ENCODE data around the gene ZNF385B. TPM values are rescaled to one million over a fixed set of nuclear protein-coding genes. Genes with fewer than 3 reads are reported as not detected.
"Not testable (repeated sequence)": the region's sequence is repeated elsewhere in the genome, so short reads cannot be mapped to it uniquely, and the experiment has no call there.

ZNF385B gene
- total RNA-seq, 2 donors from 2014 or later: under 0.01 TPM; not detected in 1

DNA sequence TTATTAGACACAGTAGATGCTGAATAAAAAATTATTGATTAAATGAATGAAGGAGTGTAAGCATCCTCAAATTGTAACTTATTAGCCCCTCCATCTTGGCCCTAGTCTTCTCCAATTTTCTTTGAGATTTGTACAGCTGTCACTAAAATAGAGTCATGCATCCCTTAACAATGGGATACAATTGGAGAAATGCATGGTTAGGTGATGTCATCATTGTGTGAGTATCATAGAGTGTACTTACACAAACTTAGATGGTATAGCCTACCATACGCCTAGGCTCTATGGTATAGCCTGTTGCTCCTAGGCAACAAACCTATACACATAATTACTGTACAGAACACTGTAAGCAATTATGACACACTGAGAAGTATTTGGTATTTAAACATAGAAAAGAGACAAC lies 38.3 kb upstream of the ZNF385B start:
- 90 to 92% methylated on average over 1 of the region's 1 CpG for WGBS, 2 donors
- Histone ChIP-seq H3K4me3 (no peak overlapping the region), H3K4me1 (no peaks in the 10 kb centered on the region), H3K36me3 (replicated peaks in 1 of 2; ENCODE audit: insufficient read depth in 1 of 2, low read depth in 2 of 2) (no peaks in the 10 kb centered on the region), H3K9me3 (peaks cover 0 to 12% (median 0%) of the 10 kb centered on the region in 3 donors), H3K27ac (no peak overlapping the region), H3K27me3 (no peaks in the 10 kb centered on the region)
- no peak for TF ChIP-seq POLR2A (IDR thresholded peaks at IDR 0.05)
- TF ChIP-seq, protein P1, sequence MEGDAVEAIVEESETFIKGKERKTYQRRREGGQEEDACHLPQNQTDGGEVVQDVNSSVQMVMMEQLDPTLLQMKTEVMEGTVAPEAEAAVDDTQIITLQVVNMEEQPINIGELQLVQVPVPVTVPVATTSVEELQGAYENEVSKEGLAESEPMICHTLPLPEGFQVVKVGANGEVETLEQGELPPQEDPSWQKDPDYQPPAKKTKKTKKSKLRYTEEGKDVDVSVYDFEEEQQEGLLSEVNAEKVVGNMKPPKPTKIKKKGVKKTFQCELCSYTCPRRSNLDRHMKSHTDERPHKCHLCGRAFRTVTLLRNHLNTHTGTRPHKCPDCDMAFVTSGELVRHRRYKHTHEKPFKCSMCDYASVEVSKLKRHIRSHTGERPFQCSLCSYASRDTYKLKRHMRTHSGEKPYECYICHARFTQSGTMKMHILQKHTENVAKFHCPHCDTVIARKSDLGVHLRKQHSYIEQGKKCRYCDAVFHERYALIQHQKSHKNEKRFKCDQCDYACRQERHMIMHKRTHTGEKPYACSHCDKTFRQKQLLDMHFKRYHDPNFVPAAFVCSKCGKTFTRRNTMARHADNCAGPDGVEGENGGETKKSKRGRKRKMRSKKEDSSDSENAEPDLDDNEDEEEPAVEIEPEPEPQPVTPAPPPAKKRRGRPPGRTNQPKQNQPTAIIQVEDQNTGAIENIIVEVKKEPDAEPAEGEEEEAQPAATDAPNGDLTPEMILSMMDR (IDR thresholded peaks at IDR 0.05): no peak
- DNase-seq (no peak), ATAC-seq (no peak)
- intact Hi-C loops (cut with DNase I): no loop called here

DNA sequence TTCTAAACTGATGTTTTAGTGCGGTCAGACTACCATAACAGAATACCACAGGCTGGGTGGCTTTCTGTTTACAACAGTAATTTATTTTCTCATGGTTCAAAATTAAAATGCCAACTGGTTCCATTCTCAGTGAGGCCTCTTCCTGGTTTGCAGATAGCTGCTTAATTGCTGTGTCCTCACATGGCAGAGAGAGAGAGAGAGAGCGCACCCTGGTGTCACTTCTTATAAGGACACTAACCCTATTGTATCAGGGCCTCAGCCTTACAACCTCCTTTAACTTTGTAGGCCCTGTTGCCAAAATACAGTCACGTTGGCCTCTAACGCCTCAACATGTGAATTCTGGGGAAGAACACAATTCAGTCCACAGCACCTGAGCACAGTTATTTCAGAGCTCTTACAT lies 37.5 kb upstream of the ZNF385B start:
- intact Hi-C loops (cut with DNase I): no loop called here
- Histone ChIP-seq H3K4me1 (no peaks in the 10 kb centered on the region), H3K27me3 (no peaks in the 10 kb centered on the region), H3K27ac (no peak overlapping the region), H3K4me3 (no peak overlapping the region), H3K9me3 (peaks cover 0 to 12% (median 0%) of the 10 kb centered on the region in 3 donors), H3K36me3 (replicated peaks in 1 of 2; ENCODE audit: insufficient read depth in 1 of 2, low read depth in 2 of 2) (no peaks in the 10 kb centered on the region)
- ATAC-seq: no peak
- WGBS, 2 donors: 75 to 88% methylated on average over 4 of the region's 4 CpGs
- no peak for DNase-seq
- no peak for TF ChIP-seq POLR2A (IDR thresholded peaks at IDR 0.05)
- TF ChIP-seq, protein P1 (IDR thresholded peaks at IDR 0.05): no peak

DNA sequence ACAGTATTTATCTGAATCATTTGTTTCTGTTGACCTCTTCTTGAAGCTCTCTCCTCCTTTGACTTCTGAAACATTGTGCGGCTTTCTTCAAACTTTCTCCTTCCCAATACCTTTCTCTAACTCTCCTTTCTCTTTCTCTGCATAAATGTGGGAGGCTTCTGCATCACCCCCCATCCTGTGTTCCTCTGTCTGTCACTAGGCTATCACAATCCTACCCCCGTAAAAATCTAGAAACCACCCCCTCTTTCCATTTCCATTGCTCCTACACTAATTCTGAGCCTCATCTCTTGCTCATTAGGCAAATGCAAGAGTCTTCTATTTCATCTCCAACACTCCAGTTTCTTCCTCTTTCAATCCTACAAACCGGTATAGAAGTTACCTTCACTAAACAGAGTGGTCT lies 32.2 kb upstream of the ZNF385B start:
- Histone ChIP-seq H3K4me3 (no peak overlapping the region), H3K9me3 (peaks cover 0 to under 1% (median 0%) of the 10 kb centered on the region in 3 donors), H3K4me1 (no peaks in the 10 kb centered on the region), H3K36me3 (replicated peaks in 1 of 2; ENCODE audit: insufficient read depth in 1 of 2, low read depth in 2 of 2) (no peaks in the 10 kb centered on the region), H3K27me3 (no peaks in the 10 kb centered on the region), H3K27ac (no peak overlapping the region)
- TF ChIP-seq, protein P1 (IDR thresholded peaks at IDR 0.05): no peak
- no peak for TF ChIP-seq POLR2A (IDR thresholded peaks at IDR 0.05)
- intact Hi-C loops (cut with DNase I): no loop called here
- DNase-seq (no peak), ATAC-seq (no peak)
- 79 to 81% methylated on average over 3 of the region's 3 CpGs for WGBS, 2 donors

DNA sequence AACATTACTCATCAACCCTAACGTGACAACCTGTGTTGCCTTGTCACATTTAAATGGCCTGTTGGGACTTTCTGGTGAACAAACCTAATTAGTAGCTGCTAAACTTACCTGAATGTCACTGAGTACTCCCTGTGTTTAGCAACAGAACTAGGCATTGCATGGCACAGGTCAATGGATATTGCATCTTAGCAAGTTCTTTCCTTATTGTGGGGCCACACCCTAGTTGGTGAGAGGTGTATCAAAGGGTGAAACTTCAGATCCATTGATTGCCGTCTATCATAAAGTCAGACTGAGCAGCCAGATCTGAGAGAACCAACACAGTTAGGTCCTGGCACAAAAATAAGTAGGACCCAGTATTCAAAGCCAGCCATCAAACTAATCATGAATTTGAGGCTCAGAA lies 29.8 kb upstream of the ZNF385B start:
- H3K4me3 ChIP-seq: no peak overlapping the region
- no peaks in the 10 kb centered on the region for H3K4me1 ChIP-seq
- H3K36me3 ChIP-seq (replicated peaks in 1 of 2; ENCODE audit: insufficient read depth in 1 of 2, low read depth in 2 of 2): no peaks in the 10 kb centered on the region
- intact Hi-C loops (cut with DNase I): no loop called here
- peaks cover 0 to 4% (median 0%) of the 10 kb centered on the region in 3 donors for H3K9me3 ChIP-seq
- H3K27ac ChIP-seq: no peak overlapping the region
- TF ChIP-seq, protein P1 (IDR thresholded peaks at IDR 0.05): no peak
- TF ChIP-seq POLR2A (IDR thresholded peaks at IDR 0.05): no peak
- DNase-seq (no peak), ATAC-seq (no peak)
- WGBS, 2 donors: 66 to 67% methylated on average over 2 of the region's 2 CpGs
- H3K27me3 ChIP-seq: no peaks in the 10 kb centered on the region

DNA sequence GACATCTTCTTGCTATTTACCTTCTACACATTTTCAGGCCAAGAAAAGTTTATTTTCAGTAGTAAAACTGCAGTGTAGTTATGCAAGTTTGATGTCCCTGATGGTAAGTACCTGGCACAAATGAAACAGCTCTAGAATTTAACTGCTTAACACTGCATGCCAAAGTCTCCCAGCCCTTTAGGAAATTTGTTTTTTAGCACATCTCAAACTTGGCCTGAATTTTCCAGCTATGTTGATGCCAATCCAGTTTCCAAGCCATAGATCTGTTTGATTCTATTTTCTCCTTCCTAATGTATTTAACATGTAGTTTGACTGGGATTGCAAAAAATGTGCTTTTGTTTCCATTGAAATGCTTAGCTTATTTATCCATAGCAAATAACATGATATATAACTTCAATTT lies 29.3 kb upstream of the ZNF385B start:
- H3K9me3 ChIP-seq: peaks cover 0 to 4% (median 0%) of the 10 kb centered on the region in 3 donors
- H3K27ac ChIP-seq: no peak overlapping the region
- TF ChIP-seq, protein P1 (IDR thresholded peaks at IDR 0.05): no peak
- TF ChIP-seq POLR2A (IDR thresholded peaks at IDR 0.05): no peak
- DNase-seq (no peak), ATAC-seq (no peak)
- no peak overlapping the region for H3K4me3 ChIP-seq
- no peaks in the 10 kb centered on the region for H3K27me3 ChIP-seq
- H3K36me3 ChIP-seq (replicated peaks in 1 of 2; ENCODE audit: insufficient read depth in 1 of 2, low read depth in 2 of 2): no peaks in the 10 kb centered on the region
- intact Hi-C loops (cut with DNase I): no loop called here
- no peaks in the 10 kb centered on the region for H3K4me1 ChIP-seq

DNA sequence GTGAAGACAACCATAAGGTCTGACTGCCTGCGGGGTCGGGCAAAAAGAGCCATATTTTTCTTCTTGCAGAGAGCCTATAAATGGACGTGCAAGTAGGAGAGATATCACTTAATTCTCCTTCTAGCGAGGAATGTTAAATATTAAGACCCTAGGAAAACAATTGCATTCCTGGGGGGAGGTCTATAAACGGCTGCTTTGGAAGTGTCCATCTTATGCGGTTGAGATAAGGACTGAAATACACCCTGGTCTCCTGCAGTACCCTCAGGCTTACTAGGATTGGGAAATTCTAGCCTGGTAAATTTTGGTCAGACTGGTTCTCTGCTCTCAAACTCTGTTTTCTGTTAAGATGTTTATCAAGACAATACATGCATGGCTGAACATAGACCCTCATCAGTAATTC lies 27.2 kb upstream of the ZNF385B start:
- DNase-seq; H3K27me3 ChIP-seq; intact Hi-C loops (cut with DNase I); H3K9me3 ChIP-seq; ATAC-seq; H3K4me3 ChIP-seq; H3K36me3 ChIP-seq (replicated peaks in 1 of 2; ENCODE audit: insufficient read depth in 1 of 2, low read depth in 2 of 2); H3K27ac ChIP-seq; H3K4me1 ChIP-seq: not testable (repeated sequence)
- 78% methylated on average over 6 of the region's 6 CpGs for WGBS, 2 donors

All from body of pancreas (tissue), 4 donors.